Measurements from ENCODE around the gene OR10C1. TPM values are rescaled to one million over a fixed set of nuclear protein-coding genes. Genes with fewer than 3 reads are reported as not detected.
"Not testable (repeated sequence)": the region's sequence is repeated elsewhere in the genome, so short reads cannot be mapped to it uniquely, and the experiment has no call there.

The OR10C1 gene
- total RNA-seq, 2 donors from 2014 or later = not detected

GRCh38 chr6:29419516-29419915 lies 19.6 kb upstream of the OR10C1 start:
- TF ChIP-seq CTCF (IDR thresholded peaks at IDR 0.05) = no peak
- Histone ChIP-seq H3K4me1 (ENCODE audit: control insufficient read depth in 1 of 2, low read depth in 2 of 2) (no peaks in the 10 kb centered on the region), H3K4me3 (no peak overlapping the region), H3K27me3 (replicated peaks; ENCODE audit: insufficient read depth) (no peaks in the 10 kb centered on the region), H3K36me3 (no peaks in the 10 kb centered on the region), H3K9me3 (no peaks in the 10 kb centered on the region), H3K27ac (no peak overlapping the region)
- DNase-seq (ENCODE audit: low spot score) = no peak
- no peak for ATAC-seq (ENCODE audit: insufficient number of reproducible peaks, low FRiP score, low read depth)

- no peaks in the 10 kb centered on the region for H3K36me3 ChIP-seq
- no peak overlapping the region for H3K4me3 ChIP-seq
- DNase-seq (ENCODE audit: low spot score) = no peak
- ATAC-seq (ENCODE audit: insufficient number of reproducible peaks, low FRiP score, low read depth) = no peak
- no peak for TF ChIP-seq CTCF (IDR thresholded peaks at IDR 0.05)
- H3K9me3 ChIP-seq = no peaks in the 10 kb centered on the region
- H3K27ac ChIP-seq = no peak overlapping the region
- H3K27me3 ChIP-seq (replicated peaks; ENCODE audit: insufficient read depth) = no peaks in the 10 kb centered on the region
- no peaks in the 10 kb centered on the region for H3K4me1 ChIP-seq (ENCODE audit: control insufficient read depth in 1 of 2, low read depth in 2 of 2)
Observed at GRCh38 chr6:29424168-29424567, 14.9 kb upstream of the OR10C1 start.

- Histone ChIP-seq H3K9me3 (no peaks in the 10 kb centered on the region), H3K27me3 (replicated peaks; ENCODE audit: insufficient read depth) (no peaks in the 10 kb centered on the region), H3K36me3 (no peaks in the 10 kb centered on the region), H3K27ac (no peak overlapping the region), H3K4me3 (no peak overlapping the region), H3K4me1 (ENCODE audit: control insufficient read depth in 1 of 2, low read depth in 2 of 2) (no peaks in the 10 kb centered on the region)
- DNase-seq (ENCODE audit: low spot score) = no peak
- no peak for ATAC-seq (ENCODE audit: insufficient number of reproducible peaks, low FRiP score, low read depth)
- TF ChIP-seq CTCF (IDR thresholded peaks at IDR 0.05) = no peak
Observed at GRCh38 chr6:29424575-29424974, 14.5 kb upstream of the OR10C1 start.

GRCh38 chr6:29425075-29425474 lies 14.0 kb upstream of the OR10C1 start:
- H3K27me3 ChIP-seq (replicated peaks; ENCODE audit: insufficient read depth) = no peaks in the 10 kb centered on the region
- no peaks in the 10 kb centered on the region for H3K4me1 ChIP-seq (ENCODE audit: control insufficient read depth in 1 of 2, low read depth in 2 of 2)
- H3K36me3 ChIP-seq = no peaks in the 10 kb centered on the region
- ATAC-seq (ENCODE audit: insufficient number of reproducible peaks, low FRiP score, low read depth) (no peak), DNase-seq (ENCODE audit: low spot score) (no peak)
- no peak for TF ChIP-seq CTCF (IDR thresholded peaks at IDR 0.05)
- no peak overlapping the region for H3K27ac ChIP-seq
- H3K9me3 ChIP-seq = no peaks in the 10 kb centered on the region
- no peak overlapping the region for H3K4me3 ChIP-seq

DNA sequence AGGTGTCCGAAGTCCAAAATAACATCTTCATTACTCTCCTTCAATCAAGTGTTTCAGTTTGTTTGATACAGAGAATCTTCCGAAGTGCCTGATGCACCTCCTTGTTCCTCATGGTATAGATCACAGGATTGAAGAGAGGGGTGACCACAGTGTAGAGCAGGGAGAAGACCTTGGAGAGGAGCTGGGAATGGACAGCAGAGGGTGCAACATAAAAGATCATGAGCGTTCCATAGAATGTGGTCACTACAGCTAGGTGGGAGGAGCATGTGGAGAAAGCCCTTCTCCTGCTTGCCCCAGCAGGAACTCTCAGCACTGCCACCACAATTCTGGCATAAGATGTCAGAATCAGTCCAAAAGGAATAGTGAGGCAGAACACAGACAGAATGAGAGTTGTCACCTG lies 12.5 kb upstream of the OR10C1 start:
- no peak for ATAC-seq (ENCODE audit: insufficient number of reproducible peaks, low FRiP score, low read depth)
- no peak overlapping the region for H3K27ac ChIP-seq
- H3K36me3 ChIP-seq = no peaks in the 10 kb centered on the region
- no peak for DNase-seq (ENCODE audit: low spot score)
- no peak overlapping the region for H3K4me3 ChIP-seq
- no peaks in the 10 kb centered on the region for H3K9me3 ChIP-seq
- no peaks in the 10 kb centered on the region for H3K27me3 ChIP-seq (replicated peaks; ENCODE audit: insufficient read depth)
- TF ChIP-seq CTCF (IDR thresholded peaks at IDR 0.05) = no peak
- H3K4me1 ChIP-seq (ENCODE audit: control insufficient read depth in 1 of 2, low read depth in 2 of 2) = no peaks in the 10 kb centered on the region

- not testable (repeated sequence) for H3K9me3 ChIP-seq; DNase-seq (ENCODE audit: low spot score); H3K4me3 ChIP-seq; H3K4me1 ChIP-seq (ENCODE audit: control insufficient read depth in 1 of 2, low read depth in 2 of 2); H3K27me3 ChIP-seq (replicated peaks; ENCODE audit: insufficient read depth); H3K27ac ChIP-seq; H3K36me3 ChIP-seq; ATAC-seq (ENCODE audit: insufficient number of reproducible peaks, low FRiP score, low read depth)
Observed at GRCh38 chr6:29436730-29437129, 2.4 kb upstream of the OR10C1 start.

Data from thoracic aorta (tissue), 2 donors.